LNCaP clone FGC (cell line): ENCODE data around the gene ITCH.
A peak's percentile ranks its signal among the peaks of the same experiment; 100 is the strongest.
"Not testable (repeated sequence)": the region's sequence is repeated elsewhere in the genome, so short reads cannot be mapped to it uniquely, and the experiment has no call there.

Source experiments
- DNase-seq: peaks from one replicate; pipeline ENCODE4 v3.0.0-alpha.2; 2011; ENCODE audit warnings: low read depth
- H3K4me3 ChIP-seq: 2 replicates; pipeline ENCODE4 v1.5.1; 2011; ENCODE audit warnings: mild to moderate bottlenecking, low read depth, low read length, control low read depth
- TF ChIP-seq, protein P1 (sequence below): IDR thresholded peaks from 2 replicates; pipeline ENCODE4 v1.5.1; 2012; ENCODE audit warnings: mild to moderate bottlenecking; ENCODE audit not compliant: control insufficient read depth, insufficient read depth; ENCODE audit errors: extremely low read depth

Gene ITCH

DNA sequence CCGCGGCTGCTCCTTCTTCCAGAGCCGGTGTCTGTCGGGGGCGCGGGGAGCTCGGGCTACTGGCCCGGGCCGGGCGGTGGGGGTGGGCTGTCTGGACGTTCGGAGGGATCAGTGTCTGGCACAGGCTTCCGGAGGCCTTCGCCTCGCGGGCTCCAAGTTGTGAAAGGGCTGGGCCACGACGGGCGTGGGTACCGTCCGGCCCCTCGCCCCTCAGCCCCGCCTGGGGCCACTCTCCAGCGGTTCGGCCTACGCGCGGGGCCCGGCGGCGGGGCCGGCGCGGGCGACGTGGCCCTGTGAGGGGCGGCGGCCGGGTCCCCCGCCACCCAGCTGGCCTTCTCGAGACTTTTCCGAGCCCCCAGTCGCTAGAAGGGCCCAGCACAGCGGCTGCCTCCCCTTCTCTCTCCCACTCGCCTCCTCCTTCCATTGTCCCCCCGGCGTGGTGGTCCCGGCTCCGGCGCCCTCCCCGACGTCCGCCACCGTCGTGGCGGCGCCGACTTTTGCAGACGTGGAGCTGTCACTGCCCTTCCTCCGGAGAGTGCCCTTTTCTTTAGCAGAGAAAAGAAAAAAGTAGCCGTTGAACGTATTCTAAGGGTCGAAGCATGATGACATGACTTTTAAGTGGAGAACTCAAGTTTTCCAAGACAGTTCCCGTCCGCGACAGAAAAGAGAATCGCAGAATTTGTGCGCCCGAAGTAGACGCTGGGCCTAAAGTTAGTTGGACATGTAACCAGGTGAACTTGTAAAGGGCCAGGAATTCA is 571 bp downstream of the ITCH start:
- TF ChIP-seq, protein P1, sequence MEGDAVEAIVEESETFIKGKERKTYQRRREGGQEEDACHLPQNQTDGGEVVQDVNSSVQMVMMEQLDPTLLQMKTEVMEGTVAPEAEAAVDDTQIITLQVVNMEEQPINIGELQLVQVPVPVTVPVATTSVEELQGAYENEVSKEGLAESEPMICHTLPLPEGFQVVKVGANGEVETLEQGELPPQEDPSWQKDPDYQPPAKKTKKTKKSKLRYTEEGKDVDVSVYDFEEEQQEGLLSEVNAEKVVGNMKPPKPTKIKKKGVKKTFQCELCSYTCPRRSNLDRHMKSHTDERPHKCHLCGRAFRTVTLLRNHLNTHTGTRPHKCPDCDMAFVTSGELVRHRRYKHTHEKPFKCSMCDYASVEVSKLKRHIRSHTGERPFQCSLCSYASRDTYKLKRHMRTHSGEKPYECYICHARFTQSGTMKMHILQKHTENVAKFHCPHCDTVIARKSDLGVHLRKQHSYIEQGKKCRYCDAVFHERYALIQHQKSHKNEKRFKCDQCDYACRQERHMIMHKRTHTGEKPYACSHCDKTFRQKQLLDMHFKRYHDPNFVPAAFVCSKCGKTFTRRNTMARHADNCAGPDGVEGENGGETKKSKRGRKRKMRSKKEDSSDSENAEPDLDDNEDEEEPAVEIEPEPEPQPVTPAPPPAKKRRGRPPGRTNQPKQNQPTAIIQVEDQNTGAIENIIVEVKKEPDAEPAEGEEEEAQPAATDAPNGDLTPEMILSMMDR, result no peak
- peak overlapping the region; percentile 89 for H3K4me3 ChIP-seq
- DNase-seq, result no peak

DNA sequence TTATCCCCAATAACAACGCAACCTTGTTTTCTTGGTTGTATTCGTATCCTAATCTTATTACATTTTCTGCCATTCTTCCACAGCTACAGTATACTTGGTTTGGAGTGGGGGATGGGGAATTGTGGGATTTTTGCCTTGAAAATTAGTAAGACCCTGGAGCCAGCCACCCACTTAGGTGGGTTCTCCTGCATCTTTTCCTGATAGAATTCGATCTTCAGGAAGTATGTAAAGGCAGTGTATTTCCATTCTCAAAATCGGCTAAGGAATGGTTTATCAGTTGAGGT is 1.1 kb downstream of the ITCH start:
- peak overlapping the region; percentile 89 for H3K4me3 ChIP-seq
- no peak for DNase-seq
- TF ChIP-seq, protein P1, result no peak

DNA sequence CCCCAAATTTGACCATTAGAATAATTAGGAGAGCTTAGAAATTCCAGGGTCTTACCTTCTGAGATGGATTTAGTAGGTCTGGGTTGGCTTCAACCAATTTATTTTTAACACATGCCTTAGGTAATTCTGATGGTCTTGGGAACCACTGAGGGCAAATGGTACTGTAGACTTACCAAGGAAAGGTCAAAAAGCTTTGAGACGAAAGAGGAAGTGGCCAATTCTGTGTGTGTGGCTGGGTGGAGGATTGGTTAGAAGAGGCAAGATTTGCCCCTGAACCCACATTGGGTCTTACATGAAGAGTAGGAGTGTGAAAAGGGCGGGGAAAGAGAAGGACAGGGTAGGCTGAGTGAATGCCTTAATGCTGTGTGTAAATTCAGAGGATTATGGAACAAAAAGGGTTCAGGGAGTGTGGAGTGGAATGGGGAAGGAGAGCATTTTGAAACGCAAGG is 2.7 kb downstream of the ITCH start:
- DNase-seq, result no peak
- H3K4me3 ChIP-seq, result no peak overlapping the region
- TF ChIP-seq, protein P1, result no peak

DNA sequence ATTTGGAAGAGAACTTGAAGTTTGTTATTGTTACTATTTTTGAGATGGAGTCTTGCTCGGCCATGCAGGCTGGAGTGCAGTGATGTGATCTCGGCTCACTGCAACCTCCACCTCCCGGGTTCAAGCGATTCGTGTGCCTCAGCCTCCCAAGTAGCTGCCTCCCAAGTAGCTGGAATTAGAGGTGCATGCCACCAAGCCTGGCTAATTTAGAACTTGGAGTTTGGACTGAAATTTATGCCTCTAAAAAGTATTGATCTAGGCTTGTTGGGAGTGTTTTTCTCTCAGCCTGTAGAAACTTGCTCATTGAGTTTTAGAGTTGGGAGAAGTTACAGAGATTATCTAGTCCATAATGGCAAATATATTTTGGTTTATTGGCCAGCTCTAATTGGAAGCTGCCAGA is 4.1 kb downstream of the ITCH start:
- no peak for DNase-seq
- TF ChIP-seq, protein P1, result no peak
- no peak overlapping the region for H3K4me3 ChIP-seq

DNA sequence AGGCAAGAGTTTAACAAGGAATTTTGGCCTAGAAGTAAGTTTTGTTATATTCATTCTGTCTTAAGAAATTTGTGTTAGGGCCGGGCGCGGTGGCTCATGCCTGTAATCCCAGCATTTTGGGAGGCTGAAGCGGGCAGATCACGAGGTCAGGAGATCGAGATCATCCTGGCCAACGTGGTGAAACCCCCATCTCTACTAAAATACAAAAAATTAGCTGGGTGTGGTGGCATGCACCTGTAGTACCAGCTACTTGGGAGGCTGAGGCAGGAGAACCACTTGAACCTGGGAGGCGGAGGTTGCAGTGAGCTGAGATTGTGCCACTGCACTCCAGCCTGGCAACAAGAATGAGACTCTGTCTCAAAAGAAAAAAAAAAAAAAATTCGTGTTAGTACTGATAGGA is 4.8 kb downstream of the ITCH start:
- DNase-seq, H3K4me3 ChIP-seq: not testable (repeated sequence)

DNA sequence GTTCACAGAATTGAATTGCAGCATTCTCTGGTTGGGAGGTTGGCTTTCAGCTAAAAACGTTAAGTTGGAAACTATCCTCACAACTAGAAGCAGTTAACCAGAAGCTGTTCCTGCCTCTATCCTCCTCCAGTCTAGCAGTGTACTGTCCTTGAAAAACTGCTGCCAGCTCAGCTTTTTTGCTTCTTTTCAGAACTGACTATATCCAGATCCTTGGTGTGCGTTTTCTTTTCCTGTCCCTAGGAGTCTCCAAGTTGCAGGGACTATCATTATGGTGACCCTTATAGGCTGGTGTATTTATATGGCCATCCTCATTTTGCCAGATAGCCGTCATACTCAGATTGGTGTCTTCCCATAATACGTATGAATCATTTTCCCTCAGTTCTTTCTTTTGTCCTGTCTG is 5.5 kb downstream of the ITCH start:
- TF ChIP-seq, protein P1, result no peak
- DNase-seq, result no peak
- H3K4me3 ChIP-seq, result no peak overlapping the region

DNA sequence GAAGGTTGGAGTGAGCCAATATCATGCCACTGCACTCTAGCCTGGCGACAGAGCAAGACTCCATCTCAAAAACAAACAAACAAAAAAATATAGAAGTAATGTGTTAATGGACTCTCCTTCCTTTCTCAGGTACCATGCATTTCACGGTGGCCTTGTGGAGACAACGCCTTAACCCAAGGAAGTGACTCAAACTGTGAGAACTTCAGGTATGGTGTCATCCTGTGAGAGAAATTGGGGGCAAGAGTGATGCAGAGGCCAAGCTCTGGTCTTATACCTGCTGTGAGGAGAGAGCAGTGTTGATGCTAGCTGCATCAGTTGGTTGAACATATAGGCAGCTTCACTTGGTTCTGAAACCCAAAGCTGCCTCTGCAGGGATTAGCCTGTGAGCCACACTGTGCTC is 6.2 kb downstream of the ITCH start:
- no peak for DNase-seq
- TF ChIP-seq, protein P1, result no peak
- H3K4me3 ChIP-seq, result no peak overlapping the region
